HG02885 (cell line): ENCODE measurements around the gene GTF2F2.

ENCODE experiments used
- ATAC-seq: cut with Tn5 transposase; IDR thresholded peaks from one replicate; pipeline ENCODE4 v1.9.1; 2021; ENCODE audit warnings: mild to moderate bottlenecking; ENCODE audit not compliant: unreplicated experiment, poor library complexity

The GTF2F2 gene

GRCh38 chr13:45328661-45329111 is 208.4 kb downstream of the GTF2F2 start:
- no peak for ATAC-seq

GRCh38 chr13:45331123-45331619 is 210.9 kb downstream of the GTF2F2 start:
- no peak for ATAC-seq

DNA sequence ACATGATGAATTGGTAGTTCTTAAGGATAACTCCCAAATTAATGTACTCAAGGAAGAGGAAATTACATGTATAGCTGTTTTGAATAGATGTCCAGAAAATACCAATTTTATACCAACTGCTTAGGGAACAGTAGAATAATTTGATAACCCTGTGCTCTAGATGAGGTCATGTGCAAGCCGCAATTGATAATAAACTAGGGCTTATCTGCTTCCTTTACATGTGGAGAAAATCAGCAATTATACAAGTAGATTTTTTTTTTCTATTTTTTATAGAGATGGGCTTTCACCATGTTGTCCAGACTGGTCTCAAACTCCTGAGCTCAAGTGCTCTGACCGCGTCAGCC is 211.4 kb downstream of the GTF2F2 start:
- no peak for ATAC-seq

- no peak for ATAC-seq
Observed at GRCh38 chr13:45332036-45332830, 211.9 kb downstream of the GTF2F2 start.

DNA sequence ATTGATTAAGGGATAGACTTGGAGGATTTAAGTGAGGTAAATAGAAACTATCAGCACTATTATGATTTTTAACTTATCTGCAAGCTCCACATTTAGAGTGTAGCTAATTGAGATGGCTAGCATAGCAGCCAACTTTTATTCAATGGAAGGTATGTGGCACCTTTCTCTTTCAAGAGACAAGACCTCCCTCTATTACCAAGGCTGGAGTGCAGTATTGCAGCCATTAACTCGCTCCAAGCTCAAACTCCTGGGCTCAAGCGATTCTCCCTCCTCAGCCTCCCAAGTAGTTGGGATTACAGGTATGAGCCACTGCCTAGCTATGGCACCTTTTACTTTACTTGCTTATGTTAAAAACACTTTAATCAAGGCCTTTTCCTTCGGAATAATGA is 212.5 kb downstream of the GTF2F2 start:
- no peak for ATAC-seq

- ATAC-seq = no peak
Observed at GRCh38 chr13:45333251-45333976, 213.1 kb downstream of the GTF2F2 start.
